Tibial nerve (tissue), 4 donors: ENCODE data around the gene PSTPIP1. TPM values are rescaled to one million over a fixed set of nuclear protein-coding genes. Genes with fewer than 3 reads are reported as not detected.

ENCODE experiments used
- DNase-seq, 2 donors: peaks; one replicate each; pipeline ENCODE4 v3.0.0-alpha.2; 2019; ENCODE audit warnings: low spot score in 2 of 2
- H3K27ac ChIP-seq, 4 donors: fragments of 200-600 bp; sonication (generic) in 3 of 4; one replicate each; pipeline ENCODE4 v1.5.1; 2017 to 2019; ENCODE audit warnings: mild to moderate bottlenecking in 1 of 4
- H3K27me3 ChIP-seq, 2 donors: fragments of 200-600 bp; sonication (generic) in 1 of 2; one replicate each; pipeline versions ENCODE4 v1.5.1 to v1.6.0; 2017 to 2019
- H3K36me3 ChIP-seq, 3 donors: fragments of 200-600 bp; sonication (generic); one replicate each; pipeline ENCODE4 v1.5.1; 2018 to 2019
- H3K4me1 ChIP-seq, 4 donors: fragments of 200-600 bp; sonication (generic) in 3 of 4; one replicate each; pipeline ENCODE4 v1.5.1; 2017 to 2019
- H3K4me3 ChIP-seq, 4 donors: fragments of 200-600 bp; sonication (generic) in 3 of 4; one replicate each; pipeline ENCODE4 v1.5.1; 2017 to 2019; ENCODE audit warnings: mild to moderate bottlenecking in 1 of 4, moderate library complexity in 1 of 4
- H3K9me3 ChIP-seq, 4 donors: fragments of 200-600 bp; sonication (generic) in 3 of 4; one replicate each; pipeline ENCODE4 v1.5.1; 2017 to 2019
- CTCF ChIP-seq, 5 experiments: fragments of 200-600 bp in 3 of 5; fragments of 450-650 bp in 2 of 5; sonication (generic) in 3 of 5; IDR thresholded peaks; one replicate each; pipeline ENCODE4 v1.5.1; 2016 to 2019; ENCODE audit warnings: antibody characterized with exemption in 5 of 5, mild to moderate bottlenecking in 3 of 5, moderate library complexity in 2 of 5
- EP300 ChIP-seq, 2 donors: sonication (generic); formaldehyde crosslinking; IDR thresholded peaks; one replicate each; pipeline ENCODE4 v1.6.1; 2017; ENCODE audit warnings: antibody characterized with exemption in 2 of 2, mild to moderate bottlenecking in 1 of 2
- POLR2A ChIP-seq, 2 donors: fragments of 450-650 bp; IDR thresholded peaks; one replicate each; pipeline ENCODE4 v1.6.1; 2017; ENCODE audit warnings: antibody characterized with exemption in 2 of 2, mild to moderate bottlenecking in 2 of 2, moderate library complexity in 2 of 2
- WGBS, 2 donors: methylation state at CpG; one replicate each; pipeline ENCODE4 v1.1.5; 2018; 5-methylcytosine and 5-hydroxymethylcytosine counted together
- total RNA-seq, 4 donors: library from RNA; depleted of rRNA; stranded (reverse); fragments of >200 nt; gene quantifications; one replicate each; pipeline ENCODE4 v1.1.0, GENCODE V29; 2016

The PSTPIP1 gene
- total RNA-seq, 4 donors from 2014 or later, result 13.6 to 54.6 (median 19.3) TPM

- H3K9me3 ChIP-seq, result no peaks in the 10 kb centered on the region
- no peak overlapping the region for H3K4me3 ChIP-seq
- H3K36me3 ChIP-seq, result peaks cover 0 to 16% (median 0%) of the 10 kb centered on the region in 3 donors
- peak overlapping the region in 1 of 4 donors; percentile 26 for H3K27ac ChIP-seq
- TF ChIP-seq POLR2A (IDR thresholded peaks at IDR 0.05) (no peak), CTCF (IDR thresholded peaks at IDR 0.05) (peak; percentile 37 to 67 (median 61)), EP300 (IDR thresholded peaks at IDR 0.05) (no peak)
- peaks cover 0 to 4% of the 10 kb centered on the region in 2 donors for H3K27me3 ChIP-seq
- peak in 1 of 2 donors; percentile 11 for DNase-seq
- peaks cover 0 to 47% (median 5%) of the 10 kb centered on the region in 4 donors for H3K4me1 ChIP-seq
- 51 to 62% methylated on average over 11 to 12 of the region's 14 CpGs for WGBS, 2 donors
These were observed 40.0 kb downstream of the PSTPIP1 start for GRCh38 chr15:77034695-77035489.

GRCh38 chr15:77035584-77035983 is 40.7 kb downstream of the PSTPIP1 start:
- H3K4me3 ChIP-seq, result no peak overlapping the region
- H3K27ac ChIP-seq, result peak overlapping the region in 1 of 4 donors; percentile 26
- DNase-seq, result peak in 1 of 2 donors; percentile 5
- H3K9me3 ChIP-seq, result no peaks in the 10 kb centered on the region
- 91 to 100% methylated on average over 8 to 9 of the region's 9 CpGs for WGBS, 2 donors
- H3K27me3 ChIP-seq, result peaks cover 0 to 4% of the 10 kb centered on the region in 2 donors
- TF ChIP-seq POLR2A (IDR thresholded peaks at IDR 0.05), result no peak
- H3K4me1 ChIP-seq, result peaks cover 0 to 40% (median 5%) of the 10 kb centered on the region in 4 donors
- peaks cover 0 to 16% (median 0%) of the 10 kb centered on the region in 3 donors for H3K36me3 ChIP-seq

GRCh38 chr15:77035999-77036471 is 41.1 kb downstream of the PSTPIP1 start:
- Histone ChIP-seq H3K4me1 (peaks cover 0 to 35% (median 5%) of the 10 kb centered on the region in 4 donors), H3K9me3 (no peaks in the 10 kb centered on the region), H3K27ac (no peak overlapping the region), H3K36me3 (peaks cover 0 to 16% (median 0%) of the 10 kb centered on the region in 3 donors), H3K4me3 (no peak overlapping the region), H3K27me3 (no peaks in the 10 kb centered on the region)
- peak in 1 of 2 donors; percentile 5 for DNase-seq
- TF ChIP-seq POLR2A (IDR thresholded peaks at IDR 0.05) (no peak), CTCF (IDR thresholded peaks at IDR 0.05) (no peak), EP300 (IDR thresholded peaks at IDR 0.05) (no peak)
- WGBS, 2 donors, result 76 to 80% methylated on average over 9 to 13 of the region's 13 CpGs

GRCh38 chr15:77036537-77037387 is 41.8 kb downstream of the PSTPIP1 start:
- no peak for TF ChIP-seq EP300 (IDR thresholded peaks at IDR 0.05)
- TF ChIP-seq POLR2A (IDR thresholded peaks at IDR 0.05), result no peak
- TF ChIP-seq CTCF (IDR thresholded peaks at IDR 0.05), result no peak
- peaks cover 0 to 20% (median 0%) of the 10 kb centered on the region in 3 donors for H3K36me3 ChIP-seq
- H3K9me3 ChIP-seq, result no peaks in the 10 kb centered on the region
- no peaks in the 10 kb centered on the region for H3K27me3 ChIP-seq
- 88% methylated on average over 12 to 15 of the region's 22 CpGs for WGBS, 2 donors
- H3K4me1 ChIP-seq, result peaks cover 0 to 29% (median 5%) of the 10 kb centered on the region in 4 donors
- no peak overlapping the region for H3K4me3 ChIP-seq
- H3K27ac ChIP-seq, result no peak overlapping the region
- peak in 1 of 2 donors; percentile 12 for DNase-seq

GRCh38 chr15:77037388-77038209 is 42.7 kb downstream of the PSTPIP1 start:
- 86 to 90% methylated on average over 11 to 12 of the region's 12 CpGs for WGBS, 2 donors
- DNase-seq, result no peak
- no peak overlapping the region for H3K4me3 ChIP-seq
- TF ChIP-seq POLR2A (IDR thresholded peaks at IDR 0.05) (no peak), CTCF (IDR thresholded peaks at IDR 0.05) (no peak), EP300 (IDR thresholded peaks at IDR 0.05) (no peak)
- peaks cover 0 to 31% (median 5%) of the 10 kb centered on the region in 4 donors for H3K4me1 ChIP-seq
- no peaks in the 10 kb centered on the region for H3K9me3 ChIP-seq
- no peak overlapping the region for H3K27ac ChIP-seq
- H3K27me3 ChIP-seq, result no peaks in the 10 kb centered on the region
- peaks cover 0 to 26% (median 0%) of the 10 kb centered on the region in 3 donors for H3K36me3 ChIP-seq
